Stimulated activated CD4-positive, alpha-beta T cell treated with anti-CD3 and anti-CD28 coated beads, Interleukin-12 subunit alpha, Interleukin-12 subunit beta, amount 100 ng/mL, for 4 hours (primary cell): ENCODE data around the gene CLIP4.
"Not testable (repeated sequence)": the region's sequence is repeated elsewhere in the genome, so short reads cannot be mapped to it uniquely, and the experiment has no call there.

Experiments used
- DNase-seq: peaks from one replicate; pipeline ENCODE4 v3.0.0-alpha.2; 2020

Gene CLIP4

GRCh38 chr2:29100564-29100963, 14.7 kb upstream of the CLIP4 start:
- DNase-seq, result no peak

GRCh38 chr2:29104688-29105087, 10.5 kb upstream of the CLIP4 start:
- no peak for DNase-seq

- no peak for DNase-seq
Measured at GRCh38 chr2:29105375-29105774, 9.8 kb upstream of the CLIP4 start.

- DNase-seq, result no peak
Measured at GRCh38 chr2:29106256-29106655, 9.0 kb upstream of the CLIP4 start.

- no peak for DNase-seq
Measured at GRCh38 chr2:29106980-29107388, 8.2 kb upstream of the CLIP4 start.

GRCh38 chr2:29107547-29107946, 7.7 kb upstream of the CLIP4 start:
- DNase-seq, result not testable (repeated sequence)

GRCh38 chr2:29108225-29108624, 7.0 kb upstream of the CLIP4 start:
- no peak for DNase-seq

GRCh38 chr2:29109246-29109645, 6.0 kb upstream of the CLIP4 start:
- DNase-seq, result no peak

GRCh38 chr2:29110916-29111535, 4.2 kb upstream of the CLIP4 start:
- DNase-seq, result no peak

GRCh38 chr2:29112379-29112778, 2.8 kb upstream of the CLIP4 start:
- no peak for DNase-seq

GRCh38 chr2:29113027-29113686, 2.1 kb upstream of the CLIP4 start:
- no peak for DNase-seq

- no peak for DNase-seq
Measured at GRCh38 chr2:29113891-29114321, 1.3 kb upstream of the CLIP4 start.

GRCh38 chr2:29114586-29114945, 649 bp upstream of the CLIP4 start:
- no peak for DNase-seq

- peak; percentile 28 for DNase-seq
Measured at GRCh38 chr2:29115797-29116781, 874 bp downstream of the CLIP4 start.

GRCh38 chr2:29117636-29118303, 2.6 kb downstream of the CLIP4 start:
- DNase-seq, result no peak

GRCh38 chr2:29119211-29119610, 4.0 kb downstream of the CLIP4 start:
- DNase-seq, result no peak

GRCh38 chr2:29120846-29121245, 5.6 kb downstream of the CLIP4 start:
- DNase-seq, result no peak

- no peak for DNase-seq
Measured at GRCh38 chr2:29123617-29124349, 8.6 kb downstream of the CLIP4 start.

GRCh38 chr2:29124504-29124903, 9.3 kb downstream of the CLIP4 start:
- DNase-seq, result no peak

GRCh38 chr2:29129586-29130281, 14.5 kb downstream of the CLIP4 start:
- DNase-seq, result no peak

GRCh38 chr2:29130295-29130694, 15.1 kb downstream of the CLIP4 start:
- no peak for DNase-seq

- no peak for DNase-seq
Measured at GRCh38 chr2:29134933-29135332, 19.7 kb downstream of the CLIP4 start.
